GM19035 (cell line): Measurements from ENCODE around the gene BCAS2.

Experiments used
- ATAC-seq: cut with Tn5 transposase; IDR thresholded peaks from one replicate; pipeline ENCODE4 v1.9.1; 2021; ENCODE audit not compliant: unreplicated experiment

Gene BCAS2

GRCh38 chr1:114559356-114559755 lies 22.1 kb downstream of the BCAS2 start:
- no peak for ATAC-seq

GRCh38 chr1:114558544-114558943 lies 22.9 kb downstream of the BCAS2 start:
- ATAC-seq, result no peak

- no peak for ATAC-seq
Observed at GRCh38 chr1:114554577-114554976, 26.8 kb downstream of the BCAS2 start.

GRCh38 chr1:114552106-114552639 lies 29.2 kb downstream of the BCAS2 start:
- ATAC-seq, result no peak

- no peak for ATAC-seq
Observed at GRCh38 chr1:114551400-114551799, 30.0 kb downstream of the BCAS2 start.

GRCh38 chr1:114550336-114550735 lies 31.1 kb downstream of the BCAS2 start:
- ATAC-seq, result no peak

- ATAC-seq, result no peak
Observed at GRCh38 chr1:114549137-114549536, 32.3 kb downstream of the BCAS2 start.

GRCh38 chr1:114547076-114547475 lies 34.3 kb downstream of the BCAS2 start:
- ATAC-seq, result no peak

GRCh38 chr1:114545796-114546195 lies 35.6 kb downstream of the BCAS2 start:
- ATAC-seq, result no peak

- ATAC-seq, result no peak
Observed at GRCh38 chr1:114545315-114545714, 36.1 kb downstream of the BCAS2 start.

- ATAC-seq, result no peak
Observed at GRCh38 chr1:114540821-114541220, 40.6 kb downstream of the BCAS2 start.

- ATAC-seq, result no peak
Observed at GRCh38 chr1:114540272-114540671, 41.1 kb downstream of the BCAS2 start.

- ATAC-seq, result no peak
Observed at GRCh38 chr1:114536043-114536442, 45.4 kb downstream of the BCAS2 start.

- ATAC-seq, result no peak
Observed at GRCh38 chr1:114535401-114535800, 46.0 kb downstream of the BCAS2 start.

GRCh38 chr1:114531094-114531493 lies 50.3 kb downstream of the BCAS2 start:
- ATAC-seq, result no peak

GRCh38 chr1:114530224-114530623 lies 51.2 kb downstream of the BCAS2 start:
- no peak for ATAC-seq

GRCh38 chr1:114524944-114525343 lies 56.5 kb downstream of the BCAS2 start:
- no peak for ATAC-seq

GRCh38 chr1:114522264-114522575 lies 59.2 kb downstream of the BCAS2 start:
- ATAC-seq, result no peak

- ATAC-seq, result no peak
Observed at GRCh38 chr1:114521396-114522263, 59.8 kb downstream of the BCAS2 start.
